Measurements from ENCODE around the gene CDK14.

Gene CDK14

GRCh38 chr7:90818341-90818740, 222.2 kb downstream of the CDK14 start:
- TF ChIP-seq CTCF (IDR thresholded peaks at IDR 0.05), result no peak

- TF ChIP-seq CTCF (IDR thresholded peaks at IDR 0.05), result no peak
Measured at GRCh38 chr7:90821961-90822620, 226.0 kb downstream of the CDK14 start.

- TF ChIP-seq CTCF (IDR thresholded peaks at IDR 0.05), result no peak
Measured at GRCh38 chr7:90824386-90825307, 228.5 kb downstream of the CDK14 start.

- no peak for TF ChIP-seq CTCF (IDR thresholded peaks at IDR 0.05)
Measured at GRCh38 chr7:90825779-90826178, 229.7 kb downstream of the CDK14 start.

GRCh38 chr7:90828601-90829000, 232.5 kb downstream of the CDK14 start:
- TF ChIP-seq CTCF (IDR thresholded peaks at IDR 0.05), result no peak

- TF ChIP-seq CTCF (IDR thresholded peaks at IDR 0.05), result no peak
Measured at GRCh38 chr7:90830308-90830707, 234.2 kb downstream of the CDK14 start.

- TF ChIP-seq CTCF (IDR thresholded peaks at IDR 0.05), result no peak
Measured at GRCh38 chr7:90832726-90833125, 236.6 kb downstream of the CDK14 start.

Measured in LNCAP (cell line).